GM11168 (cell line): ENCODE measurements around the gene ARID3A.
"Not testable (repeated sequence)": the region's sequence is repeated elsewhere in the genome, so short reads cannot be mapped to it uniquely, and the experiment has no call there.

ENCODE experiments used
- in situ Hi-C: fragments of 300-500 bp; cut with MboI; formaldehyde crosslinking; loops from one replicate; pipeline ENCODE4 v1.12.0; 2022; ENCODE audit warnings: low sequenced_read_pairs; ENCODE audit not compliant: unreplicated experiment

ARID3A gene

DNA sequence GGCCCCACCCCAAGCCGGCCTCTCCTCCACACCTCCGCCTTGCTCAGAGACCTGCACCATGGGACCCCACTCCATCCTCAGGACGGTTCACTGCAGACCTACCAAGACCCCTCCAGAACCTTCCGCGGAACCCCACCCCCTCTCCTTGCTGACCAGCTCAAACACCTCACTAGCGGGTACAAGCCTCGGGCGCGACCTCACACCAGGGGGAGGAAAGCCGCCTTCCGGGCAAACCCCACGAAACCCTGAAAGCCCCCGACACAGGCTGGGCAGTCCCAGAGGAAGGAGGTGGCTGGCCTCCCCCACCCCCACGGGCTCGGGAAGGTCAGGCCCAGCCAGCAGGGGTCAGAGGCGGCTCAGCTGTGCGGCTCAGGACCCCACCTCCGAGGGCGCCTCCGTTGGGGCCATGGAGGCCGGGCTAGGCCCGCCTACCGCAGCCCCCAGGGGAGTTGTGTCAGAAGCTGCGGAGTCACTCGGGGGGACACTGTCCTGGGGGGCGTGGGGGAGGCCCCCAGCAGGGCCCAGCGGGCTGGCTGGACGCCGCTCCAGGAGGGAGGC lies 84.2 kb downstream of the ARID3A start:
- in situ Hi-C loops = no loop called here

DNA sequence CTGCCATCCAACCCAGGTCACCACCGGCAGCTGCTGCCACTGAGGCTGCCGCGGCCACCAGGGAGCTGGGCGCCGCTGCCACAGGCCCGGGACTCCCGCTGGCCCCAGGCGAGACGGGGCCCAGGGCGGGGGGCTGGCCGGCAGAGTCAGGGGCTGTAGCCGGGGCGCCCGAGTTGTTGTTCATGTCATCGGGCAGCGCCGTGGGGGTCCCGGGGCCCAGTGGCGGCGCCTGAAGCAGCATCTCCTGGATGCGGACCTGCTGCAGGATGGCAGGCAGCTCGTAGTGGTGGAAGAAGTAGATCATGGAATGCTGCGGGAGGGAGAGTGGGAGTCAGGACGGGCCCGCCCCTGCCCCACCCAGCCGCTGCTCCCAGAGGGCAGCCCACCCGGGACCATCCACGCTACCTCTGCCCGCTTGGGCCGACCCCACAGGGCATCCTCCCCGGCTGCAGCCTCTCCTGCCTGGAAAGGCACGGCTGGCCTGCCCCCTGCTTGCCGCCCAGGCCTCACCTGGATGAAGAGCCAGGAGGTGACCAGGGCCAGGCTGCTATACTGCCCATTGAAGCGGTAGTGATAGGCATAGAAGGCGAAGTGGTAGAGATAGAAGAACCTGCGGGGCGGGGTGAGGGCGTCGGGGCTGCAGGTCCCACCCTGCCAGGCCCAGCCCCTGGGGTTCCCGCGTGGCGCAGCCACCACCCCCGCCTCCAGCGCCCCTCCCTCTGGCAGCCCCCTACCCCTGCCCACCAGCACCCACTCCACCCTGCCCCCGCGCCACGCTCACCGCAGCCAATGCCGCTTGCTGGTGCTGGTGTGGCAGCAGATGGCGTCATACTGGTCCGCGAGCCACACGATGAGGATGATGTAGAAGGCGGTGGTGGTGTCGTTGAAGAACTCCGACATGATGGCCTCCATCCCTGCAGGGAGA lies 85.0 kb downstream of the ARID3A start:
- in situ Hi-C loops = no loop called here

DNA sequence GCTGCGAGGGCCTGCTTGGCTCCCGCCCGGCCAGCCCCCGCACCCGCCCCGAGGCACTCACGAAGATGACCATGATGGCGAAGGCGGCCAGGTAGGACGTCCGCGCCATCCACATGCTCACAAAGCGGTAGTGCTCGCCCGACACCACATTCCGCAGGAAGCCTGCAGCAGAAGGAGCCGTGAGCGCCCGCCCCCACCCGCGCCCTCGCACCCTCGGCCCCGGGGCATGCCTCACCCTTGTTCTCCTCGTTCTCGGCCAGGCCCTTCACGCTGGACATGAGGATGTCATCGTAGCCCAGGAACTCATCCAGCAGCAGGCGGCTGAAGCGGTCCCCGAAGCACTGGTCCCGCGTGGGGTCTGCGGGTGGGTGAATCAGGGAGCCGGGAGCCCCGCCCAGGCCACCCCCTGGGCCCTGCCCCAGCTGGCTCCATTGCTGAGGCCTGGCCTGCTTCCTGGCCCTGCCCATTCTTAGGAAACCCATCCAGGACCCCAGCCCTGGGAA lies 86.0 kb downstream of the ARID3A start:
- in situ Hi-C loops = no loop called here

DNA sequence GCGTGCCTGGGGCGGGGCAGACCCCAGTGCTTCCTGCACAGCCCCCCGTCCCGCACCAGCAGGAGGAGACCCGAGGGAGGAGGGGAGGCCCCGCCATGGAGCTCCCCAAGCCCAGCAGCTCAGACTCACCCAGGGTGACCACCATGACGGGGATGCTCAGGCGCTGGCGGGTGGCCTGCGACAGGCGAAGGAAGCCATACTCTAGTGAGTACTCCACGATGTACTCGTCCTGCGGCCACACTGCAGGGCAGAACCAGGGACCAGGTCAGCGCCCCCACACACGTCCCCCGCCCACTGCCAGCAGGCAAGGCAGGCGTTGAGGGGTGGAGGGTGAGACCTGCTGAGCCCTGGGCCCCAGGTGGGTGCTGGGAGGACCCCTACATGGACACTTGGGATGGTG lies 86.5 kb downstream of the ARID3A start:
- in situ Hi-C loops = no loop called here

DNA sequence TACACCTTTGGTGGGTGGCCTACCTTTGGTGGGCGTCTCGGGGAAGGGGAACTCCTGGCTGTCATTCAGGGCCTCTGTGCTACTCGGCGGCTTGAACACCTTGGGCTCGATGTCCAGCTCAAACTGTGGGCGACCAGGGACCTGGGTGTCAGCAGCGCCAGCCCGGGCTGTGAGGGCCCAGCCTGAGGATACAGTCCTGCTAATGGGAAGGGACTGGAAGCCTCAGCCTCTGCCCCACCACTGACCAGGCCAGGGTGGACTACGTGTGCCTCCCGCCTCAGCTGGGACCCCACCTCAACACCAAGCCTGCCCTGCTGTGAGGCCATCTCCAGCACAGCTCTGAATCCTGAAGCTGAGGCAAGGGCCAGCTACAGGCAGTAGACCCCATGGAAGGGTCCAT lies 87.4 kb downstream of the ARID3A start:
- in situ Hi-C loops = no loop called here

DNA sequence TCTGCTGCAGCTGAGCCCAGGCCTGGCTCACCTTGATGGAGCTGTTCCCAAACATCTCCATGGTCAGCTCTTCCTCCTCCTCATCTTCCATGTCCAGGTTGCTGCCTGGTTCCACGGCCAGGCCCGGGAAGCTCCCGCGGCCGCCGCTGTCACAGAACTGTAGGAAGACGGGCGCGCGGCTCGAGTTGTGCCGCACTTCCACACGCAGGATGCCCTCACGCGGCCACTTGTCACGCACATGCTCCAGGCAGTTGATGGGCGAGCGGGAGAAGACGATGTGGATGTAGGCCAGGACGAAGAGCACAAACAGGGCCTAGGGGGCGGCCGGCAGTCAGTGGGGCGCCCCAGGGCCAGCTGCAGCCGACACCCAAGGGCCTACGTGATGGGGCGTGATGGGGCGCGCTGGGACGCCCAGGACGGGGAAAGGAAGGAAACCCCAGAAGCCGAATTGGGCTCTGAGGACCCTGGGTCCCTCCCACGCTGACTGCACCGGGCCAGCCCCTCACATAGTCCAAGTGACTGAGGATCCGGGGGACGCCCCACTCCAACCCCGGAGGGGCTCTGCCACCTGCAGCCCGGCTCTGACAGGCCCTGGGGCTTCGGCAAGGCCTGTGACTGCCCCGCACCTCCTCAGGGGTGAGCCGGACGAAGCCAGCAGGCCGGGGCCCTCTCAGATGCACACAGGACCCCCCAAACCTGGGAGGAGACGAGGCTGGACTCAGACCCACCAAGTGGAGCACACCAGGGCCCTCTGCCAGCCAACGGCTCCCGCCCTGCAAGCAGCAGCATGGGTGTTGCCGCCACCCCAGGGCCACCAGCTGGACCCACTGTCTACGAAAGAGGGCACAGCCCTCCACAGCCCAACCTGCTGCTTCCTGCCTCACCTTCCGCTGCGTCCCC lies 88.6 kb downstream of the ARID3A start:
- in situ Hi-C loops = no loop called here

DNA sequence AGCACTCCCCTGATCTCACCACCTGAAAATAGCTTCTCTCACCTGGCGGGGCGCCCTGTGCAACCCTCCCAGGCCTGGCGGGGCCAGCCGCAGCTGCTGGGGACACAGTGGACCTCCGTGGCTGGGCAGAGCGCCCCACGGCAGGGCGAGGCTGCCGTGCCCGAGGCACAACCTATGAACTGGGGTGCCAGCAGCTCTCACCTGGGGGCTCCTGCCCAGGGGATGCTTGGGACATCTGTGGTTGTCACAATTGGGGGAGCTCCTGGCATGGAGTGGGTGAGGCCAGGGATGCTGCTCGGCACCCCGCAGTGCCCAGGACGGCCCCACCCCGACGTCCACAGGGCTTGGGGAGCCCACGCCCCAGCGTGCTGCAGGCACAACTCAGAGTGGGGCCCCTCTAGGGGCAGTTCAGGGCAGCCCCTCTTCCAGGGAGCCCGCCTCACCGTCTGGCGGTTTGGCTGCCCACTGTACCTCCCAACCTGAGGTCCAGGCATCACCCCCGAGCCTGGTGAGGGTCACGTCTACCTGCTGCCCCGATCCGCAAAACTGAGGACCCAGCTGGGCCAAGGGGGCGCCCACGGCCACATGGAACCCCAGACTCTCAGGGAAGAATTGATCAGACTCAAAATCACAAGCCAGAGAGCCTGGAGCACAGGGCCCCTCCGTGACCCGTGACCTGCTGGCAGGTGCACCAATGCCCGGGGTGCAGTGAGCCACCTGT lies 89.4 kb downstream of the ARID3A start:
- in situ Hi-C loops = no loop called here

DNA sequence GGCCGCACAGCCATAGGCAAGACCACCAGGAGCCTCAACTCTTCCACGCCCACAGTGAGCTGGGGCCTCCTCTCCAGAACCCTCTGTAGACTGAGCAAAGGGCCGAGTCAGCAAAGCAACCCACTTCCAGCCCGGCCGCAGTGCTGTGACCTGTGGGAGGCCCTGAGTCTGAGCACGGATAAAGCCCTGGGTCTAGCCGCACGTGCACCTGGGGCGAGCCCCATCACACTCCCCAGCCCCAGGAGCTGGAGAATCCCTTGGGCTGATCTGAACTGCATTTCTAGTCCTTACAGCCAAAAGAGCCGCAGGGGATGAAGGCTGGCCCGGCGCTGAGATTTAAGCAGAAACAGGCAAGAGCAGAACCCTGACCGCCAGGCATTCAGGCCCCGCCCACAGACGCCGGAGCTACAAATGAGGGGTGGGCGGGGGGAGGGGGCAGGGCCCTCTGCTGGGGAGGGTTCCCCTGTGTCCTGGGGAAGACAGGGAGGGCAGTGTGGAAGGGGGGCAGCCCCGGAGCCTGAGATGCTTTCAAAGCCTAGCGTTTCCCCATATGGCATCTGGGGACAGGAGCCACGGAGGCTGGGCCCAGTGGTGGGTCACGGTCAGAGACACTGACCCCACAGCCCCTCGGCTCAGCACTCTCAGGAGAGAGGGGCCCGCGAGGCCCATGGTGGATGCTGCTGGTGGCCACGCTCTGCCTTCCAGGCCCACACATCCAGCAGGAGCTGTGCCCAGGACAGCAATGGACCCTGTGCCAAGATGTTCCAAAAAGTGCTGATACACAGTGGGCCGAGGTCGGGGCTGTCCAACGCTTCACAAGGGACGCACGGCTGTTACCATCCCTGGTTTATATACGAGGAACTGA lies 90.2 kb downstream of the ARID3A start:
- in situ Hi-C loops = no loop called here

DNA sequence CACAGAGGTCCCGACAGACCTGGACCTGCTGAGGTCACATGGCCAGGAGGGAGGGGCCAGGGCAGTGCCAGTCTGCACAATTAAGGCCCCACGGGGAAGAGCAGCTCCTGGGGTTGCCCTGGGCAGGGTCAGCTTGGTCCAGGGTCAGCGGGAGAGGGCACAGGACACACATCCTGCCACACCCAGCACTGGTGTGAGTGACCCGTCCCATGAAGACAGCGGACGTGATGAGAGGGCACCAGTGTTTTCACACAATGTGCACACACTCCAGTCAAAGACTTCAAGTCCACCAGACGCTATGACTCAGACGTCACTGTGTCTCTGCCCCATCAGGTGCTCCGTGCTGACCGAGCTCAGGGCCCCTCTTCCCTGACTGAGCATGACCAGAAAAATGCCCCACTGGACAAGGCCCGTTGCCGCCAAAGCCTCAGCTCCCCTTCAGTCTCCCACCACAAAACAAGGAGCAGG lies 90.8 kb downstream of the ARID3A start:
- in situ Hi-C loops = no loop called here

DNA sequence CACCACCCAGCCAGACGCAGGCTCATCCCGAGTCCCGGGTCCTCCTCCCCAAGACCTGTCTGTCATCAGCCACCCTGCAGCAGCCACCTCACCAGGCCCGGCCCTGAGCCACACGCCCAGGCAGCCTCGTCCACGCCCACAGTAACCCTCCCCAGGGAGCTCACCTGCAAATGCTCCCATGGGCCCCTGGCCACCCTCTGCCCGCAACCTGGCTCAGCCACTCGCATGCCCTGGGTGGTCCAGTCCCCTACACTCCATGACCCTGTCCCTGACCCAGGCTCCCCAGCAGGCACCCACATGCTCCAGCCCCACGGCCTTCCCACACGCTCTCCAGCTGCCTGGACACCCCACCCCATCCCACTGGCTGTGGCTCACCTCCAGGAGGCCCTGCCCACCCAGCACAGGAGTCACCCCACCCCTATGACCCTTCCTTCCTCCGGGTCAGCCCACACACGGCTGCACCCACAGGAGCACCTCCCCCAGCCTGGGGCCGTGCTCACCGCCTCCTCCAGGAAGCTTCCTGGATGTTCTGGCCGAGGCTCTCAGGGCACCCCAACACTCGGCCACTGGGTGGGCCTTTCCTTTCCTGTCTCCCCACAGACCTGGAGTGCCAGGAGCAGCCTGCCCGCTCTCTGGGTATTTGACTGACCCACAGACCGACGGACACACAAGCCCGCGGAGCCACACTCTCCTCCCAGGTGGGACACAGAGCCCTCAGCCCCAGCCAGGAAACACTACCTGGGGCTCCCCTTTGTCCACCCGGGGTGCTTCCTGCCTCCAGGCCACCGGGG lies 91.5 kb downstream of the ARID3A start:
- in situ Hi-C loops = no loop called here

DNA sequence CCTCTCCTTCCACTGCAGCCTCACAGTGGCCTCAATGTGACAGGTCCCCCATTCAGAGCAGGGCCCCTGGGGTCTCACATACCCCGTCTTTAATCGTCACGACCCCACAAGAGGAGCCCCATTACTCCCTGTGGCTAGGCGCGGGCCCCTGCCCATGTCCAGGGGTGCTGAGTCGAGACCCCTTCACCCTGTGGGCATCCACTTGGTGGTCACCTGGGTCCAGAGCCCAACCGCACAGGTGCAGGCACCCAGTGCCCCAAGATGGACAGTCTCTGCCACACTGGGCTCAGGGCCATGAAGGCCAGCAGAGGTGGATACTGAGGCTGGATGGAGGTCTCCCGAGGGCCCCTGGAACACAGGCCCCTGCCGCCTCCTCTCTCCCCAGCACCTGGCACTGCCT lies 92.1 kb downstream of the ARID3A start:
- in situ Hi-C loops = no loop called here

DNA sequence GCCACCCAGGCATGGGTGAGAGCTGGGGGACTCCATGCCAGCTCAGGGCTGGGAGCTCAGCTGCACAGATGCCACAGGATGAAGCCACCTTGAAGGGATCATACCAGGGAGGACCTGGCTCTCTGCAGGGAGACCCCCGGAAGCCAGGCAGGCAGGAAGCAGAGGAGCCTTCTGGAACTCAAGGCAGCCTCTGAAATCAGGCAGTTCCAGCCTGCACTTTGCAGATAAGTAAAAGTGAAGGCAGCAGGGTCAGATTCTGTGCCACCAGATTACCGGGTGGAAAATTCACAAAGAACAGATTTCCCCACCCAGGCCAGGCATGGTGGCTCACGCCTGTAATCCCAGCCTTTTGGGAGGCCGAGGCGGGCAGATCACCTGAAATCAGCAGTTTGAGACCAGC lies 92.6 kb downstream of the ARID3A start:
- in situ Hi-C loops = no loop called here

DNA sequence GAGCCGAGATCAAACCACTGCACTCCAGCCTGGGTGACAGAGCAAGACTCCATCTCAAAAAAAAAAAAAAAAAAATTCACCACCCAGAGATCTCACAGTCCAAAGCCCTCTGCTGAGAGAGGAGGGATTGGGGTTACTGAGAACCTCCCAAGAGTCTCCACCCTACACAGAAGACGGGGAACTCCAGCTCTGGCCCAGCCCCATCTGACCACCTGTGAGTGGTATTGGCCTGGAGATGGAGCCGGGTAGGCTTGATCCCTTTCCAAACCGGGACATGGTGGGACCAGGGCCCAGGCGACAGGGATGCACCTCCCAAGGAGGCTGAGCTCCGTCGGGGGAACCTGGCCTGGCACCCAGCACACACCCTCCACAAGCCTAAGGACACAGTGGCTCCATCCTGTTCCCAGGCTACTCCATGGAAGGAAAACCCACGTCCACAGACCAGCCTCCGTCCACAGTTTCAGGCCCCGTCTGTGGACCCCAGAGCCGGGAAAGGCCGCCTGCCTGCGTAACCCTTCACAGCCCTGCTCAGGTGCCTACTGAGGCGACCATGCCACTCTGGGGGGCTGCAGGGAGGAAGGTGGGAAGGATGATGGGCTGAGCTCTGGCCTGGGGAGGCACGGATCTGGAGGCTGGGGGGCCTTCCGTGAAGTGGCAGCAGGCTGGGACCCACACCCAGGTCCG lies 93.2 kb downstream of the ARID3A start:
- in situ Hi-C loops = no loop called here

DNA sequence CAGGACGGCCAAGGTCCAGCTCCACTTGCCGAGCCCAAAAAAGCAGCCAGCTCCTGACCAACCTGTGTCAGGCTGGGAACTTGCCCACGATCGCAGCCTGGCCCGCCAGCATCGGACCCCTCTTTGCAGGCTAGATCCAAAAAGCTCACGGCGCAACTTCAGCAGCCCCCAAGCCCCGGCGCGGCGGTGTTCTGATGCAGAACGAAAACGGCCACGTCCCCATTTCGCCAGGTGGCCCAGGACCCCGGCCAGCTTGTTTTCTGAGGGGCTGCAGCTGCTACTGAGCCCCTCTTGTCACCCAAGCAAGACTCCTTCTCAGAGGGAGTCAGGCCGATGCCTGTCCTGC lies 93.8 kb downstream of the ARID3A start:
- in situ Hi-C loops = no loop called here

DNA sequence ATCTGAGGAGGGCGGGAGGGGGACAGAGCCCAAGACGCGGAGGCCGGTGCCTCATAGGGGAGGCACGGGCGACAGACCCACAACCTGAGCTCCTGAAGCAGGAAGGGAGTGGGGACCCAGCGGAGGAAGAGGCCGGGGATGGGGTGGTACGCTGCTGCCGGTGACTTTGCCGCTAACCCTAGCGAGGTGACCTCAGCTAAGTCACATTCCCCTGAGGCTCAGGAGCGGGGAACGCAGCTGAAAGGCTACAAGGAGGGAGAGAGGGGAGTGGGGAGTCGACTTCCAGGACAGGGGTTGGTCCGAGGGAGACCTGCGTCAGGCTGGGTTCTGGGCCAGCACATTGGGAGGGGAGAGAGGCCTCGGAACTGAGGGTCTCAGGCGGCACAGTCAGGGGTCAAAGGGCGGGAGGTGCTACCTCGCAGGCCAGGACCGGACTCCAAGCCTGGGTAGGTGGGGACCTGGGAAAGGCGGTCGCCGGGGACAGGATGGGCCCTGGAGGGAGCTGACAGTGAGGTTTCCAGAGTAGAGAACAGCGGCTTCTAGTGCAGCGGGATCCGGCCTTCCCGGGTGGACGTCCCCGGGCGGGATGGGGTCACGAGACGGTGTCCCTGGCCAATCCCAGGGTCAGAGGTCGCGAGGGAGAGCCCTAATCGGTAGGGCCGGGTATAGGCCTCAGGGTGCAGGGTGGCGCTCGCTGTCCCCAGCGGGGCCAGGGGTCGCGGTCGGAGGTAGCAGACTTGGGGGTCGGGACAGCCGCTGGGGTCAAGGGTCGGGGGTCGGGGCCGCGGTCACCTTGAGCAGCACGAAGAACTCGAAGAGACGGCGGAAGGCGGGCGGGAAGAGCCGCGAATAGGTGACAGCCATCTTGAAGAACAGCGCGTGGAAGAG lies 94.4 kb downstream of the ARID3A start:
- in situ Hi-C loops = no loop called here

DNA sequence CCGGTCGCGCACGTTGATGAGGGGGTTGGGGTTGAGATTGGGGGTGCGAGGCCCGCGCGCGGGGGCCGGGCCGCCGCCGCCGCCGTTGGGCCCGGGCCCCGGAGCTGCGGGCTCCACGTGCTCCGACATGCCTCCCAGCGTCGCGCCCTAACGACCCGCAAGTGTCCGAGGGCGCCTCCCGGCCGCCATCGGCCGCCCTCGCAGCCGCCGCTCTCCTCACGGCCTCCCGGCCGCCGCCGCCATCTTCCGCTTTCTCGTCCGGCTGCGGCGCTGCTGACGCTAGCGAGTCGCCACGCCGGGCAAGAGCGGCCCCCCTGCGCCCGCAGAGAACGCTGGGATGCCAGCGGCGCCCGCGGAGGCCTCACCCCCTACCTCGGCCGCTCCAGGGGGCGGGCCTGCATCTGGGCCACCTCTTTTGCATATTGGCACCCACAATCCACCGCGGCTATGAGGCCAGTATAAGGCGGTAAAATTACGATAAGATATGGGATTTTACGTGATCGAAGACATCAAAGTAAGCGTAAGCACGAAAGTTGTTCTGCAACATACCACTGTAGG lies 95.1 kb downstream of the ARID3A start, which contains the start of gene TMEM259:
Gene TMEM259, minus strand, starts transcription at position 256 of the 558 bp plus-strand sequence. Its CDS starts 127 bp downstream, at position 129.
- in situ Hi-C loops = no loop called here

DNA sequence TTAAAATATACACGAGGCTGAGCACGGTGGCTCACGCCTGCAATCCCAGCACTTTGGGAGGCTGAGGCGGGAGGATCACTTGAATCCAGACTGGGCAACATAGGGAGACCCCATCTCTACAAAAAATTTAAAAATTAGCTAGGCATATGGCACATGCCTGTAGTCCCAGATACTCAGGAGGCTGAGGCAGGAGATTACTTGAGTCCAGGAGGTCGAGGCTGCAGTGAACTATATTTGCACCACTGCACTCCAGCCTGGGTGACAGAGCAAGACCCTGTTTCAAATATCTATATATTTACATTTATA lies 98.0 kb downstream of the ARID3A start:
- in situ Hi-C loops = not testable (repeated sequence)
